Thyroid gland (tissue), 4 donors: Measurements from ENCODE around the gene NAA16.
A peak's percentile ranks its signal among the peaks of the same experiment; 100 is the strongest.

Experiments
- CTCF ChIP-seq, 6 experiments: fragments of 200-600 bp in 3 of 6; fragments of 450-650 bp in 3 of 6; sonication (generic) in 3 of 6; IDR thresholded peaks; one replicate each; pipeline ENCODE4 v1.5.1; 2016 to 2019; ENCODE audit warnings: antibody characterized with exemption in 6 of 6, mild to moderate bottlenecking in 2 of 6, inconsistent platforms in 1 of 6, moderate library complexity in 1 of 6
- POLR2A ChIP-seq, 2 donors: fragments of 450-650 bp; IDR thresholded peaks; one replicate each; pipeline ENCODE4 v1.6.1; 2017; ENCODE audit warnings: antibody characterized with exemption in 2 of 2, mild to moderate bottlenecking in 2 of 2, moderate library complexity in 1 of 2

- TF ChIP-seq CTCF (IDR thresholded peaks at IDR 0.05) (peak in 1 of 6 experiments; percentile 0), POLR2A (IDR thresholded peaks at IDR 0.05) (peak in 1 of 2 donors; percentile 10)
These were observed 524 bp downstream of the NAA16 start for GRCh38 chr13:41311406-41312175.
